HEK293 (cell line): ENCODE data around the gene MIA2.

Experiments
- AEBP2 ChIP-seq: fragments of 450-650 bp; formaldehyde crosslinking; IDR thresholded peaks from 2 replicates; pipeline ENCODE4 v1.5.1; 2016; ENCODE audit warnings: missing biosample characterization, missing genetic modification characterization, borderline replicate concordance
- CTCF ChIP-seq: fragments of 450-650 bp; formaldehyde crosslinking; IDR thresholded peaks from 2 replicates; pipeline ENCODE4 v1.5.1; 2016; ENCODE audit warnings: missing biosample characterization, missing genetic modification characterization
- ZBTB1 ChIP-seq: fragments of 450-650 bp; formaldehyde crosslinking; IDR thresholded peaks from 2 replicates; pipeline ENCODE4 v1.5.1; 2016; ENCODE audit warnings: missing biosample characterization, missing genetic modification characterization
- ZNF24 ChIP-seq: fragments of 450-650 bp; formaldehyde crosslinking; IDR thresholded peaks from 2 replicates; pipeline ENCODE4 v1.5.1; 2016; ENCODE audit warnings: missing biosample characterization, missing genetic modification characterization

- no peak for TF ChIP-seq ZBTB1 (tag by site-specific recombination)
- no peak for TF ChIP-seq ZNF24 (tag by site-specific recombination)
- no peak for TF ChIP-seq CTCF (tag by site-specific recombination)
- TF ChIP-seq AEBP2 (tag by site-specific recombination), result no peak
Observed at GRCh38 chr14:39303115-39303514, 69.4 kb downstream of the MIA2 start.
